Nucleus accumbens (tissue), 56 donors: ENCODE measurements around the gene ZNF618.

Experiments
- DNase-seq, 56 donors: peaks; one replicate each; lab custom pipeline; 2025; lab: John Stamatoyannopoulos, UW

The ZNF618 gene

GRCh38 chr9:113954591-113954990 lies 78.5 kb downstream of the ZNF618 start:
- DNase-seq: no peak

- DNase-seq: no peak
Measured at GRCh38 chr9:113955076-113955752, 79.1 kb downstream of the ZNF618 start.

GRCh38 chr9:113956901-113957300 lies 80.8 kb downstream of the ZNF618 start:
- DNase-seq: no peak

- DNase-seq: no peak
Measured at GRCh38 chr9:113957351-113957750, 81.2 kb downstream of the ZNF618 start.

- DNase-seq: no peak
Measured at GRCh38 chr9:113957821-113958341, 81.8 kb downstream of the ZNF618 start.

GRCh38 chr9:113958556-113958955 lies 82.4 kb downstream of the ZNF618 start:
- DNase-seq: no peak

GRCh38 chr9:113960768-113961167 lies 84.7 kb downstream of the ZNF618 start:
- DNase-seq: no peak

GRCh38 chr9:113962396-113962795 lies 86.3 kb downstream of the ZNF618 start:
- DNase-seq: no peak

GRCh38 chr9:113963017-113963620 lies 87.0 kb downstream of the ZNF618 start:
- DNase-seq: peak in 12 of 56 donors; percentile 2 to 38 (median 8)

GRCh38 chr9:113963696-113964494 lies 87.8 kb downstream of the ZNF618 start:
- peak in 1 of 56 donors; percentile 44 for DNase-seq

- no peak for DNase-seq
Measured at GRCh38 chr9:113964495-113965170, 88.5 kb downstream of the ZNF618 start.

- DNase-seq: no peak
Measured at GRCh38 chr9:113966394-113966793, 90.3 kb downstream of the ZNF618 start.

GRCh38 chr9:113967380-113967779 lies 91.3 kb downstream of the ZNF618 start:
- no peak for DNase-seq

GRCh38 chr9:113969343-113969742 lies 93.2 kb downstream of the ZNF618 start:
- DNase-seq: no peak

GRCh38 chr9:113973226-113973625 lies 97.1 kb downstream of the ZNF618 start:
- DNase-seq: no peak

- peak in 18 of 56 donors; percentile 5 to 66 (median 24) for DNase-seq
Measured at GRCh38 chr9:113973963-113974413, 97.9 kb downstream of the ZNF618 start.

GRCh38 chr9:113976915-113977314 lies 100.8 kb downstream of the ZNF618 start:
- no peak for DNase-seq

- no peak for DNase-seq
Measured at GRCh38 chr9:113978725-113979342, 102.7 kb downstream of the ZNF618 start.

GRCh38 chr9:113979343-113980127 lies 103.4 kb downstream of the ZNF618 start:
- no peak for DNase-seq
